Measurements from ENCODE around the gene SMARCD3.

DNA sequence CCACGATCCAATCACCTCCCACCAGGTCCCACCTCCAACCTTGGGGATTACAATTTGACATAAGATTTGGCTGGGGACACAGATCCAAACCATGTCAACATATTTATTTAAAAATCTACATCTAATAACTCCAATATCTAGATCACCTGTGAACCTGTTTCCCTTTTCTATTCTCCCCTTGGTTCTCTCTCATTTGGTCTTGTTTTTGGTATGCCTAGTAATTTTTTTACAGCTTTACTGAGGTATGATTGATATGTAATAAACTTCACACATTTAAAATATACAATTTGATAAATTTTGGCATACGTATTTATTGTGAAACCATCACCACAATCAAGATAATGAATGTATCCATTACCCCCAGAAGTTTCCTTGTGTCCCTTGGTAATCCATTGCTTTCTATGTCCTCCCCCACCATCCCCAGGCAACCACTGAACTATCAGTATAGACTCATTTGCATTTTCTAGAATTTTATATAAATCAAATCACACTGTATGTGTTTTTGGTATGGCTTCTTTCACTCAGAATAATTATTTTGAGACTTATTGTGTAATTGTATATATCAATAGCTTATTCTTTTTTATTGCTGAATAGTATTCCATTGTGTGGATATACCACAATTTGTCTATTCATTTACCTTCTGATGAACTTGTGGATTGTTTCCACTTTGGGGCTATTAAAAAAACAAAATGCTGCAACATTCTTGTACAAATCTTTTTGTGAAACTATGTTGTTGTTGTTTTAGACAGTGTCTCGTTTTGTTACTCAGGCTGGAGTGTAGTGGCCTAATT is 47.9 kb upstream of the SMARCD3 start:
- TF ChIP-seq POLR2A (IDR thresholded peaks at IDR 0.05; ENCODE audit: low read depth, low read length): no peak
- TF ChIP-seq POLR2AphosphoS5 (IDR thresholded peaks at IDR 0.05; ENCODE audit: low read depth, low read length): no peak

Measured in GM12891 (cell line).